Stomach (tissue), 9 donors: ENCODE measurements around the gene CCDC191. TPM values are rescaled to one million over a fixed set of nuclear protein-coding genes. Genes with fewer than 3 reads are reported as not detected.

ENCODE experiments used
- DNase-seq, 2 donors: peaks; one replicate each; pipeline versions ENCODE4 v3.0.0 to v3.0.0-alpha.2; 2013 to 2019
- H3K27ac ChIP-seq, 5 donors: fragments of 200-600 bp in 4 of 5; sonication (generic) in 4 of 5; one replicate each; pipeline ENCODE4 v1.5.1; 2013 to 2019; ENCODE audit warnings: mild to moderate bottlenecking in 1 of 5, moderate library complexity in 1 of 5
- H3K27me3 ChIP-seq, 3 donors: fragments of 200-600 bp; sonication (generic); one replicate each; pipeline ENCODE4 v1.5.1; 2017 to 2019; ENCODE audit warnings: mixed run types in 1 of 3
- H3K36me3 ChIP-seq, 4 donors: fragments of 200-600 bp; sonication (generic); 1 replicate in 3 of 4; 2 replicates in 1 of 4; pipeline ENCODE4 v1.5.1; 2016 to 2019
- H3K4me1 ChIP-seq, 4 donors: fragments of 200-600 bp; sonication (generic); one replicate each; pipeline ENCODE4 v1.5.1; 2016 to 2019
- H3K4me3 ChIP-seq, 4 donors: fragments of 200-600 bp; sonication (generic) in 3 of 4; one replicate each; pipeline ENCODE4 v1.5.1; 2016 to 2019; ENCODE audit warnings: mild to moderate bottlenecking in 1 of 4
- H3K9me3 ChIP-seq, 4 donors: fragments of 200-600 bp; sonication (generic); one replicate each; pipeline ENCODE4 v1.5.1; 2016 to 2019
- CTCF ChIP-seq, 7 experiments: fragments of 450-650 bp in 4 of 7; fragments of 200-600 bp in 3 of 7; sonication (generic) in 3 of 7; IDR thresholded peaks; one replicate each; pipeline ENCODE4 v1.5.1; 2016 to 2019; ENCODE audit warnings: antibody characterized with exemption in 7 of 7, control low read depth in 2 of 7, mild to moderate bottlenecking in 1 of 7
- EP300 ChIP-seq: sonication (generic); formaldehyde crosslinking; IDR thresholded peaks from one replicate; pipeline ENCODE4 v1.6.1; 2017; ENCODE audit warnings: antibody characterized with exemption
- POLR2A ChIP-seq, 4 donors: fragments of 450-650 bp; IDR thresholded peaks; one replicate each; pipeline ENCODE4 v1.6.1; 2016; ENCODE audit warnings: antibody characterized with exemption in 4 of 4, control low read depth in 2 of 4, mild to moderate bottlenecking in 1 of 4, moderate library complexity in 1 of 4
- POLR2AphosphoS5 ChIP-seq, 3 donors: sonication (generic); formaldehyde crosslinking; IDR thresholded peaks; one replicate each; pipeline ENCODE4 v1.6.1; 2016; ENCODE audit warnings: antibody characterized with exemption in 3 of 3
- WGBS, 5 donors: extraction: QIAGEN DNeasy Blood & Tissue Kit in 3 of 5; methylation state at CpG; one replicate each; pipeline versions ENCODE4 v1.1.5 to v1.1.7; 2013 to 2018; 5-methylcytosine and 5-hydroxymethylcytosine counted together
- intact Hi-C: fragments of 100-400 bp; cut with DNase I; formaldehyde crosslinking; loops from one replicate; pipeline ENCODE4 v1.15.1; 2023; ENCODE audit warnings: low total_unique reads
- polyA plus RNA-seq, 3 donors: library from polyadenylated mRNA; stranded (reverse); fragments of 200-250 nt; gene quantifications; one replicate each; pipeline ENCODE4 v1.2.3, GENCODE V29; 2013
- total RNA-seq, 5 donors: library from RNA; depleted of rRNA; stranded (reverse); fragments of >200 nt; gene quantifications; one replicate each; pipeline versions ENCODE4 v1.1.0 to v1.2.3, GENCODE V29; 2014 to 2016
- donor health status: healthy with polysubstance abuse.
- donor health status: Bipolar disorder and iron deficiency.
- donor health status: healthy.

The CCDC191 gene
- total and polyA plus RNA-seq, 8 donors: 1.4 to 21.0 (median 3.8) TPM

DNA sequence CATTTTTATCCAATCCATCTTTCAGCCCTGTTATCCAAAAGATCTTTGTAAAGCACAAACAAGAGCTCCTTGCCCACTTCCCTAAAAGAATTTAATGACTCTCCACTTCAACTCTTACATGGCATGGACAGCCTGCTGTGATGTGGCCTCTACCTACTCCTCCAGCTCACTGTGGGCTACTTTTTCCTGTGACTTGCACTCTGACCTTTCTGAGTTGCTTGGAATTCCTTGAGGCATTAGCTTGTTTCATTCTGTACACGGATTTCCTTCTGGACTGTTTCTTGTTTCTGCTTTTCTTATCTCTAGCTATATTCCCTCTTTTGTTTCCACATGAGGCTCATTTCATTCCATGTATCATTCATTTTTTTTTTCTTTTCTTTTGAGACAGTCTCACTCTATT, 15.5 kb upstream of the CCDC191 start:
- intact Hi-C loops: no loop called here
- no peak overlapping the region for H3K4me3 ChIP-seq
- TF ChIP-seq POLR2A (IDR thresholded peaks at IDR 0.05): no peak
- no peak for TF ChIP-seq CTCF (IDR thresholded peaks at IDR 0.05)
- no peak for TF ChIP-seq POLR2AphosphoS5 (IDR thresholded peaks at IDR 0.05)
- no peak for TF ChIP-seq EP300
- no peaks in the 10 kb centered on the region for H3K9me3 ChIP-seq
- no peaks in the 10 kb centered on the region for H3K4me1 ChIP-seq
- no peak overlapping the region for H3K27ac ChIP-seq
- H3K27me3 ChIP-seq: no peaks in the 10 kb centered on the region
- peaks cover 46 to 96% (median 92%) of the 10 kb centered on the region in 4 donors for H3K36me3 ChIP-seq
- 30 to 54% (median 48%) methylated on average over 1 of the region's 1 CpG for WGBS, 5 donors
- no peak for DNase-seq

DNA sequence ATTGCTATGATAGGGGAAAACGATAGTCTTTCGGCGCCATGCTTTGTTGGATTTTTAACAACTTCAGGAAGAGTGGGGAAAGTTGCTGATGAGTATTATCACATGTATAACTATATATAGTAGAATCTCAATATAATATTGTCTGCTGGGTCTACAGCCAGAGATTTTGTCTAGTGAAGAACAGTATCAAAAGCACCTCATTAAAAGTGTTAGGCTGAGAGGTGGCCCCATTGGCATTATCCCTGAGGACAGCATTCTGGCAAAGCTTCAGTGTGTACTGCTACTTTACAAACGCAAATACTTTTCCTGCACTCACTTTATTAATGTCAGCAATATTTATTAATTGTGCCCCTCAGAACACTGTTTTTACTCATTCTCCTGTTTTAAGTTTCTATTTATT, 12.0 kb upstream of the CCDC191 start:
- intact Hi-C loops: no loop called here
- Histone ChIP-seq H3K9me3 (no peaks in the 10 kb centered on the region), H3K4me1 (peaks cover 0 to 9% (median 4%) of the 10 kb centered on the region in 4 donors), H3K4me3 (no peak overlapping the region), H3K36me3 (peaks cover 29 to 80% (median 76%) of the 10 kb centered on the region in 4 donors), H3K27ac (no peak overlapping the region), H3K27me3 (no peaks in the 10 kb centered on the region)
- no peak for TF ChIP-seq CTCF (IDR thresholded peaks at IDR 0.05)
- no peak for TF ChIP-seq EP300
- TF ChIP-seq POLR2A (IDR thresholded peaks at IDR 0.05): no peak
- no peak for DNase-seq
- 91 to 98% (median 97%) methylated on average over 4 of the region's 4 CpGs for WGBS, 5 donors

DNA sequence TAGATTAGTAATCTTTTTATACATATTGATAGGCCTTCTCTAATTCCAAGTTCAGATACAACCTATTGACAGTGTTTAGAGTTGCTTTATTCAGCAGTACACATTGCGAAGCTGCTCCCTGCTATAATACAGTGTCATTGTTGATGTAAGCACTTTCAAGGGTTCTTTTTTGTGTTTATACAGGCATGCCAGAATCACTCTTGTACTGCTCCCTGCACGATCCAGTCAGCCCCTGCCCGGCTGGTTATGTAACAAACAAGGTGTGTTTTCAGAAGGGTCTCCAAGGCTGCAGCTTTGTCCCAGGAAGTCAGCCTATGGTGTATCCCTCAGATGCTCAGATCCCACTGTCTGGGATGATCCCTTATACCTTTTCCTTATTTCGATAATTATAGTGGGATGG, 11.5 kb upstream of the CCDC191 start:
- Histone ChIP-seq H3K27ac (no peak overlapping the region), H3K4me1 (peaks cover 0 to 10% (median 4%) of the 10 kb centered on the region in 4 donors), H3K9me3 (no peaks in the 10 kb centered on the region), H3K4me3 (no peak overlapping the region), H3K36me3 (peaks cover 26 to 75% (median 71%) of the 10 kb centered on the region in 4 donors), H3K27me3 (no peaks in the 10 kb centered on the region)
- TF ChIP-seq POLR2A (IDR thresholded peaks at IDR 0.05) (no peak), POLR2AphosphoS5 (IDR thresholded peaks at IDR 0.05) (no peak), CTCF (IDR thresholded peaks at IDR 0.05) (no peak), EP300 (no peak)
- WGBS, 5 donors: 87 to 95% (median 91%) methylated on average over 4 of the region's 4 CpGs
- intact Hi-C loops: no loop called here
- DNase-seq: no peak

DNA sequence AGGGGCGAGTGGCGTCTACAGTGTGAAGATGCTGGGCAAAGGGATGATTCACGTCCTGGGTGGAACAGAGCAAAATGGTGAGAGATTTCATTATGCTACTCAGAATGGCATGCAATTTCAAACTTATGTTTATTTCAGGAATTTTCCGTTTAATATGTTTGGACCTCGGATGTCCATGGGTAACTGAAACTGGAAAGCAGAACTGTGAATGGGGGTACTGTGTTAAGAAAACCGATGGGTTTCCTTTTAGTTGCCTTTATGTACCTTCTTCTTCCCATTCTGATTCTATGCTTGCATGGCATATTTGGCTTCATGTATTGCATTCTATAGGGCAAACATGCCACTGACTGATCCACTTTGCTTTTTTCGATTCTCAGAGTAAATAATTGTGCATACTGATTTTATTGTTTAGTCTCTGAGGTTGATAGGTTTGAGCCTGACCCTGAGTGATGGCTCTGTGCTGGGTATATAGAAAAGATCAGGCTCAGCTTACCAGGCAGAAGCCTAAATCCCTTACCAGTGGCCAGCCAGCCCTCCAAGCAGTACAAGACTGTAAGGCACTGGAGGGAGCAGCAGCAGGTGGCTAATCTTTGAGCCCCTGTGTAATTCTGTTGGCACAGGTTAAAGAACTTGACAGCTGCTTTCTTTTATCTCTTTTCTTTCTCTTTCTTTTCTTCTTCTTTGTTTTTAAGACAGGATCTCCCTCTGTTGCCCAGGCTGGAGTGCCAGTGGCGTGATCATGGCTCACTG, 4.8 kb upstream of the CCDC191 start:
- WGBS, 5 donors: 89 to 93% (median 92%) methylated on average over 8 of the region's 8 CpGs
- Histone ChIP-seq H3K36me3 (peaks cover 0 to 12% (median 11%) of the 10 kb centered on the region in 4 donors), H3K9me3 (no peaks in the 10 kb centered on the region), H3K27me3 (no peaks in the 10 kb centered on the region), H3K27ac (no peak overlapping the region), H3K4me3 (no peak overlapping the region), H3K4me1 (peaks cover 0 to 40% (median 26%) of the 10 kb centered on the region in 4 donors)
- intact Hi-C loops: no loop called here
- DNase-seq: no peak
- TF ChIP-seq POLR2AphosphoS5 (IDR thresholded peaks at IDR 0.05) (no peak), POLR2A (IDR thresholded peaks at IDR 0.05) (no peak), EP300 (no peak), CTCF (IDR thresholded peaks at IDR 0.05) (no peak)
